Lower leg skin (tissue), 3 donors: ENCODE data around the gene EYA3.

Experiments used
- POLR2A ChIP-seq, 2 donors: fragments of 450-650 bp; IDR thresholded peaks; one replicate each; pipeline ENCODE4 v1.6.1; 2016 to 2017; ENCODE audit warnings: antibody characterized with exemption in 2 of 2, mild to moderate bottlenecking in 1 of 2, moderate library complexity in 1 of 2
- TF ChIP-seq, protein P1 (sequence below), 3 donors: fragments of 450-650 bp; IDR thresholded peaks; one replicate each; pipeline ENCODE4 v1.5.1; 2016; ENCODE audit warnings: antibody characterized with exemption in 3 of 3, mild to moderate bottlenecking in 3 of 3, moderate library complexity in 2 of 3

DNA sequence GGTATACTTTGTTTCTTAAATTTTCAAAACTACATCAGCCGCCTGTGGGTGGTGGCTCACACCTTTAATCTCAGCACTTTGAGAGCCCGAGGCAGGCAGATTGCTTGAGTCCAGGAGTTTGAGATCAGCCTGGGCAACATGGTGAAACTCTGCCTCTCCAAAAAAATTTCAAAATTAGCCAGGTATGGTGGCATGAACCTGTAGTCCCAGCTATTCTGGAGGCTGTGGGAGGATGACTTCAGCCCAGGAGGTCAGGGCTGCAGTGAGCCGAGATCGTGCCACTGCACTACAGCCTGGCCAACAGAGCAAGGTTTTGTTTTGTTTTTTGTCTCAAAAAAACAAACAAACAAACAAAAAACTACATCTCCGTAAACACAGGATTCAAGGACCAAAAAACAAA lies 3.3 kb downstream of the EYA3 start:
- TF ChIP-seq, protein P1, sequence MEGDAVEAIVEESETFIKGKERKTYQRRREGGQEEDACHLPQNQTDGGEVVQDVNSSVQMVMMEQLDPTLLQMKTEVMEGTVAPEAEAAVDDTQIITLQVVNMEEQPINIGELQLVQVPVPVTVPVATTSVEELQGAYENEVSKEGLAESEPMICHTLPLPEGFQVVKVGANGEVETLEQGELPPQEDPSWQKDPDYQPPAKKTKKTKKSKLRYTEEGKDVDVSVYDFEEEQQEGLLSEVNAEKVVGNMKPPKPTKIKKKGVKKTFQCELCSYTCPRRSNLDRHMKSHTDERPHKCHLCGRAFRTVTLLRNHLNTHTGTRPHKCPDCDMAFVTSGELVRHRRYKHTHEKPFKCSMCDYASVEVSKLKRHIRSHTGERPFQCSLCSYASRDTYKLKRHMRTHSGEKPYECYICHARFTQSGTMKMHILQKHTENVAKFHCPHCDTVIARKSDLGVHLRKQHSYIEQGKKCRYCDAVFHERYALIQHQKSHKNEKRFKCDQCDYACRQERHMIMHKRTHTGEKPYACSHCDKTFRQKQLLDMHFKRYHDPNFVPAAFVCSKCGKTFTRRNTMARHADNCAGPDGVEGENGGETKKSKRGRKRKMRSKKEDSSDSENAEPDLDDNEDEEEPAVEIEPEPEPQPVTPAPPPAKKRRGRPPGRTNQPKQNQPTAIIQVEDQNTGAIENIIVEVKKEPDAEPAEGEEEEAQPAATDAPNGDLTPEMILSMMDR (IDR thresholded peaks at IDR 0.05) = no peak
- TF ChIP-seq POLR2A (IDR thresholded peaks at IDR 0.05) = no peak
